ENCODE measurements around the gene CENPM.

Gene CENPM

DNA sequence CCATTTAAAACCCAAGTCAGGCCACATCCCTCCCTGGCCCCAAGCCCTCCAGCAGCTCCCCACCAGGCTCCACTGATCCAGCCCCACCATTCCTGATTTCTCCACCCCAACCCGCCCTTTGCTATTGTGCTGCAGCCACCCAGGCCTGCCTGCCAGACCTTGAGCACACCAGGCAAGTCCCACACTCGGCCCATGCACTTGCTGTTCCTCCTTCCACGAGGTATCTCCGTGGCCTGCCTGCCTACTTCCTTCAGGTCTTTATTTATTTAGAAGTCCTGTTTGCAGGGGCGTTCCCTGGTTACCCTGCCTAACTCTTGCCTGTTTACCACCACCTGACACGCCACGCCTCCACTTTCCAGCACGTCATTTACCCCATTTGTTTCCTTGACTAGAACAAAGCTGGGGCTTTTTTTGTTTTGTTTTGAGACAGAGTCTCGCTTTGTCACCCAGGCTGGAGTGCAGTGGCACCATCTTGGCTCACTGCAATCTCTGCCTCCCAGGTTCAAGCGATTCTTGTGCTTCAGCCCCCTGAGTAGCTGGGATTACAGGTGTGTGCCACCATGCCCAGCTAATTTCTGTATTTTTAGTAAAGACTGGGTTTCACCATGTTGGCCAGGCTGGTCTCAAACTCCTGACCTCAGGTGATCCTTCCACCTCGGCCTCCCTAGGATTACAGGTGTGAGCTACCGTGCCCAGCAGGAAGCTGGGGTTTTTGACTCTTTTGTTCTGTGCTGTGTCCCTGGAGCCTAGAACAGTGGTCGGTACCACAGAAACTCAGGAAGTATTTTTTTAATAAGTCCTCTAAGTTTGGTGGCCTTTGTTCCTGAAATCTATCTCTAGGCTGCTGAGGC is 6.7 kb downstream of the CENPM start:
- TF ChIP-seq, protein P1, sequence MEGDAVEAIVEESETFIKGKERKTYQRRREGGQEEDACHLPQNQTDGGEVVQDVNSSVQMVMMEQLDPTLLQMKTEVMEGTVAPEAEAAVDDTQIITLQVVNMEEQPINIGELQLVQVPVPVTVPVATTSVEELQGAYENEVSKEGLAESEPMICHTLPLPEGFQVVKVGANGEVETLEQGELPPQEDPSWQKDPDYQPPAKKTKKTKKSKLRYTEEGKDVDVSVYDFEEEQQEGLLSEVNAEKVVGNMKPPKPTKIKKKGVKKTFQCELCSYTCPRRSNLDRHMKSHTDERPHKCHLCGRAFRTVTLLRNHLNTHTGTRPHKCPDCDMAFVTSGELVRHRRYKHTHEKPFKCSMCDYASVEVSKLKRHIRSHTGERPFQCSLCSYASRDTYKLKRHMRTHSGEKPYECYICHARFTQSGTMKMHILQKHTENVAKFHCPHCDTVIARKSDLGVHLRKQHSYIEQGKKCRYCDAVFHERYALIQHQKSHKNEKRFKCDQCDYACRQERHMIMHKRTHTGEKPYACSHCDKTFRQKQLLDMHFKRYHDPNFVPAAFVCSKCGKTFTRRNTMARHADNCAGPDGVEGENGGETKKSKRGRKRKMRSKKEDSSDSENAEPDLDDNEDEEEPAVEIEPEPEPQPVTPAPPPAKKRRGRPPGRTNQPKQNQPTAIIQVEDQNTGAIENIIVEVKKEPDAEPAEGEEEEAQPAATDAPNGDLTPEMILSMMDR (conservative IDR thresholded peaks at IDR 0.05; ENCODE audit: low read depth, low read length), result no peak
- no peak overlapping the region for H3K4me3 ChIP-seq (ENCODE audit: low read depth, low read length)
- no peak for DNase-seq (ENCODE audit: low read depth)

DNA sequence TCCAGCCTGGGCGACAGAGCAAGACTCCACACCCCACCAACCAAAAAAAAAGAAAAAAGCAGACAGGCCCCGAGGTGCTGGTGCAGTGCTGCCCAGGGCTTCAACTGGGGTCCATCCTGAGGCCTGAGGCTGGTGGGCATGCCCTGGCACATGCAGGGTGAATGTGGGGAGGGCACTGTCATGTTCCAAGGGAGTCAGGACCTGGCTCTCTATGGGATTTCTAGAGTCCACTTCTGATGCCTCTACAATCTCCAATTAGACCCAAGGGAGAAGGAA is 10.1 kb downstream of the CENPM start:
- no peak for DNase-seq (ENCODE audit: low read depth)
- H3K4me3 ChIP-seq (ENCODE audit: low read depth, low read length), result no peak overlapping the region
- TF ChIP-seq, protein P1 (conservative IDR thresholded peaks at IDR 0.05; ENCODE audit: low read depth, low read length), result no peak

DNA sequence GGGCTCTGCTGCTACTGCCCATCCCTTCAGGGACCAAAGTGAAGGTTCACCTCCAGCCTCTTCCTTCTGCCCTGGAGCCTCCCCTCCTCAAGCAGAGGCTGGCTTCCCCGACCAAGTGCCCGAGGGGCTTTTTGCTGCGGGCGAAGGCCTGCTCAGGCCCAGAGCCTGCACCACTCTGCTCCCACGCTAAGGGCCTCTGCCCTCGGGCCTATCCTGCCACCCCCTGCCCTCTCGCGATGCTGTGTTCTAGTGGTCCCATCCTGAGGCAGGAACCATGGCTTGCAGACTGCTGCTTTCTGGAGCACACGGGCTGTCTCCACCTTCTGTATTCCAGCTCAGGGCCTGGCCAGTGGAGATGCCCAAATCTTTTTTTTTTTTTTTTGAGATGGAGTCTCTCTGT is 11.4 kb downstream of the CENPM start:
- TF ChIP-seq, protein P1 (conservative IDR thresholded peaks at IDR 0.05; ENCODE audit: low read depth, low read length), result no peak
- no peak overlapping the region for H3K4me3 ChIP-seq (ENCODE audit: low read depth, low read length)
- no peak for DNase-seq (ENCODE audit: low read depth)

DNA sequence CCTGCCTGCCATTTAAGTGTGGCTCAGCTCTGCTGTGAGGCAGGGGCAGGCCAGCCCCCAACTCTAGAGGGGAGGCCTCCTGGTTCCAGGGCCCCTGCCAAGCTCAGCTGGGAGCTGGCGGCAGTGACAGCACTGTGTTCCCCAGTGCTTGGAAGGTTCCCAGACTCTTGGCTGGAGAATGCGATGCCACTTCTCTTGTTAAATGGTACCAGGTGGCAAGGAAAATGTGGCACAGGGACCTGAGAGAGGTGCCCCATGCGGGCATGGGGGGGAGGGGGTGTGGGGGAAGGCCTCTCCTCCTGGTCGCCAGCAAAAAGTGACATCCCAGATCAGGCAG is 12.0 kb downstream of the CENPM start:
- TF ChIP-seq, protein P1 (conservative IDR thresholded peaks at IDR 0.05; ENCODE audit: low read depth, low read length), result no peak
- no peak for DNase-seq (ENCODE audit: low read depth)
- H3K4me3 ChIP-seq (ENCODE audit: low read depth, low read length), result no peak overlapping the region

DNA sequence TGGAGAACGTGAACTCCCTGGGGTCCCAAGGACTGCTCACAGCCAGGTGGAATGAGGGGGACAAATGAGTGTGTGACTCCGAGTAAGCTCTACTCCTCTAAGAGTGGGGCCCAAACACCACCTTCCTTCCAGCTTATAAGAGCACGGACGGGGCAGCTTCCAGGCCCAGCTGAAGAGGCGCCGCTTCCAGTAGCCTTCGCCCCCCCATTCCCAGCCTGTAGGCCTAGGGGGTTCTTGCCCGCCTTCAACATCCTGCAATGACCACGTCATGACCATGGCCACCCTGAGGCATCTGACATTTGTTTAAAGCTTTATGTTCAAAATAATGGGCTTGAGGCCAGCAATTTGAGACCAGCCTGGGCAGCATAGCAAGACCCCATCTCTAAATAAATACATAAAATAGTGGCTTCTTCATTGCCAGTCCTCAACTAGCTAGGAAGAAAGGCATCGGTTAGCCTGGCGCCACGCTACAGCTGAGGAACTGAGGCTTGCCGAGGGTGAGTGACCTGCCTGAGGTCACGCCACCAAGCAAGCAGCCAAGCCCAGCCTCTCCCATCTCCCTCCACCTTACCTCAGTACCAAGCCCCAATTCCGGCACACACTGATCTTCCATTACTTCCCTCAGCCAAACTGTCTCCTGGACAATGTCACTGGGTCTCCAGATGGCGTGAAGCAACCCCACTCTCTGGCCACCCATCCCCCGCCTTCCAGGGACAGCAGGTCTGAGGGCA is 12.5 kb downstream of the CENPM start:
- TF ChIP-seq, protein P1 (conservative IDR thresholded peaks at IDR 0.05; ENCODE audit: low read depth, low read length), result no peak
- no peak overlapping the region for H3K4me3 ChIP-seq (ENCODE audit: low read depth, low read length)
- DNase-seq (ENCODE audit: low read depth), result no peak

DNA sequence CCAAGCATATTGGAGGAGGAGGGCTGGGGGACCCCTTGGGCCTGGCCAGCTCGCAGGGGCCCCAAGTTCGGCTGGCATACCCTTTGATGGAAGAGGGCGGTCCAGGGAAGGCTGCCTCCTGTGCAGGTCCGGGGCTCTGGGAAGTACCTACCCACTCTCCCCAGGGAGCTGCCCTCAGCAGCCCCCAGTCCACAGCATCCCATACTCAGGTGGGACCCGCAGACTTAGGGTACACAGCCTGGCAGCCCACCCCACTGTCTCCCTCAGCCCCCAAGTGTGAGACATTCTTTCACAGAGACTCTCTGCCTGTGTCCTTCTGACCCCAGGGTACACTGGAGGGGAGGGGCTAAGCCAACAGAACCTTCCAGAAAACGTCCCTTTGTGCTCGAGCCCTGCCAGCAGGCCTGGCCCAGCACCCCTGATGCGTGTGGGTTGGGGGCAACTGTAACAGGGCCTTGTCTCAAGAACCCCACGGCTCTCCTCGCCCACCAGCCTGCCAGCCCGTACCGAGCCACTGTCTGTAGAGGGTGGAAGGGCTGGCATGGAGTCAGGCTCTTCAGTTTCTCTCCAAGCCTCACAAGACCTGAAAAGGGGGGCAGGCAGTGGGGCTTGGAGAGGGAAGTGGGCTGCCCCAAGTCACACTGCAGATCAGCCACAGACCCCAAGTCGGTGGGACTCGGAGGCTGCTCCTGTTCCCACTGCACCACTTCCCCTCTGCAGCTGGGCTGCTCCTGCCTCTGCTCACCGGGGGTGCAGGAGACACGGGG is 13.4 kb downstream of the CENPM start:
- H3K4me3 ChIP-seq (ENCODE audit: low read depth, low read length), result no peak overlapping the region
- DNase-seq (ENCODE audit: low read depth), result no peak
- TF ChIP-seq, protein P1 (conservative IDR thresholded peaks at IDR 0.05; ENCODE audit: low read depth, low read length), result no peak

Measured in choroid plexus epithelial cell (primary cell).